Heart left ventricle (tissue), 16 donors: ENCODE results near the gene FBH1. TPM values are rescaled to one million over a fixed set of nuclear protein-coding genes. Genes with fewer than 3 reads are reported as not detected.

Source experiments
- ATAC-seq, 4 donors: fragments of 200-7000 bp; cut with Tn5 transposase; one replicate each; pipeline ENCODE4 v1.9.1; 2020 to 2022; ENCODE audit warnings: moderate library complexity in 4 of 4, mild to moderate bottlenecking in 3 of 4, moderate number of reproducible peaks in 1 of 4
- DNase-seq, 5 donors: peaks; one replicate each; pipeline ENCODE4 v3.0.0-alpha.2; 2020
- H3K27ac ChIP-seq, 12 donors: fragments of 200-600 bp; sonication (generic) in 4 of 12; one replicate each; pipeline versions ENCODE4 v1.5.0 to v1.8.0; 2016 to 2022; ENCODE audit warnings: mild to moderate bottlenecking in 2 of 12
- H3K27me3 ChIP-seq, 9 donors: fragments of 200-600 bp; sonication (generic) in 2 of 9; one replicate each; pipeline versions ENCODE4 v1.5.1 to v1.8.0; 2016 to 2022; ENCODE audit warnings: mild to moderate bottlenecking in 3 of 9
- H3K36me3 ChIP-seq, 9 donors: fragments of 200-600 bp; sonication (generic) in 2 of 9; one replicate each; pipeline versions ENCODE4 v1.5.0 to v1.8.0; 2018 to 2022; ENCODE audit warnings: mild to moderate bottlenecking in 2 of 9
- H3K4me1 ChIP-seq, 12 donors: fragments of 200-600 bp; sonication (generic) in 4 of 12; one replicate each; pipeline versions ENCODE4 v1.5.0 to v1.8.0; 2016 to 2022; ENCODE audit warnings: mild to moderate bottlenecking in 3 of 12
- H3K4me3 ChIP-seq, 12 donors: fragments of 200-600 bp; sonication (generic) in 4 of 12; one replicate each; pipeline versions ENCODE4 v1.5.0 to v1.8.0; 2017 to 2022; ENCODE audit warnings: mild to moderate bottlenecking in 9 of 12, moderate library complexity in 4 of 12
- H3K9me3 ChIP-seq, 12 donors: fragments of 200-600 bp; sonication (generic) in 4 of 12; one replicate each; pipeline versions ENCODE4 v1.5.0 to v1.8.0; 2016 to 2022; ENCODE audit warnings: mild to moderate bottlenecking in 1 of 12
- CTCF ChIP-seq, 12 donors: fragments of 200-600 bp; sonication (generic) in 4 of 12; IDR thresholded peaks; one replicate each; pipeline versions ENCODE4 v1.5.0 to v1.8.0; 2018 to 2022; ENCODE audit warnings: antibody characterized with exemption in 12 of 12, mild to moderate bottlenecking in 5 of 12
- POLR2A ChIP-seq, 2 donors: fragments of 450-650 bp; IDR thresholded peaks; one replicate each; pipeline ENCODE4 v1.6.1; 2017; ENCODE audit warnings: antibody characterized with exemption in 2 of 2, mild to moderate bottlenecking in 2 of 2, moderate library complexity in 2 of 2
- WGBS, 4 donors: extraction: QIAGEN DNeasy Blood & Tissue Kit in 2 of 4; methylation state at CpG; one replicate each; pipeline versions ENCODE4 v1.1.5 to v1.1.7; 2013 to 2018; 5-methylcytosine and 5-hydroxymethylcytosine counted together
- intact Hi-C, 10 donors: fragments of 100-400 bp; cut with DNase I; formaldehyde crosslinking; loops; one replicate each; pipeline versions ENCODE4 v1.11.1 to v1.14.2; 2022
- long read RNA-seq, 3 donors: library from polyadenylated mRNA; unstranded; transcript quantifications; one replicate each; pipeline ENCODE4 v2.0.0, GENCODE V29; 2020 to 2021
- polyA plus RNA-seq, 2 donors: library from polyadenylated mRNA; stranded (reverse); fragments of 200-250 nt; gene quantifications; one replicate each; pipeline ENCODE4 v1.2.3, GENCODE V29; 2013
- total RNA-seq, 9 donors: library from RNA; depleted of rRNA in 2 of 9; stranded (reverse); fragments of >200 nt in 2 of 9; fragmentation: NEBNext Ultra II Directional in 3 of 9; extraction: Animal tissue kit (Norgen Biotek cat#: 25700) in 3 of 9; gene quantifications; one replicate each; pipeline versions ENCODE4 v1.1.0 to v1.2.4, GENCODE V29; 2016 to 2023
- donor health status: ischemic (EF 13 %, LVEDD 7.1; RV severe dilation, severe dysfunction).
- donor health status: healthy with polysubstance abuse.
- donor health status: DM: no; HTN: yes; CAD: no.
- donor health status: DM: no; HTN: no; CAD: no.
- donor health status: ischemic (EF 25% LVEDD 6.9; RV normal size, moderate dysfunction).
- donor health status: ischemic (EF 25% LVEDD 5.7; RV mildly dilated, moderate dysfunction).
- donor health status: healthy.
- donor health status: DM: yes; HTN: yes; CAD: no.
- donor health status: ischemic (EF 35%, LVEDD 5.7; RV mildly dilated, moderate dysfunction).
- donor health status: nonischemic (EF 11% LVEDD 7.7; RV severe dilation, severe dysfunction).
- donor health status: DM: yes; HTN: yes; CAD: no.
- donor health status: PGD.
- donor health status: ischemic (EF 29% LVEDD 5.4; RV normal size, mild dysfunction).
- donor health status: nonischemic (EF 23%, LVEDD 6.1; RV moderate dilation, normal function).

The FBH1 gene
- 100 to 1,000 TPM in 2 of 9 donors, 10 to 100 TPM in 7; 57.4 to 111 (median 83.5) TPM for total RNA-seq
- 10 to 100 TPM; 59.1 to 84.4 TPM for polyA plus RNA-seq
- long read RNA-seq, donor 1, transcript FBH1-201 (21 exons, 3,560 nt): major isoform, 95 of 212 reads
- long read RNA-seq, donor 1, partial matches to known transcripts: 66 of 212 reads
- long read RNA-seq, donor 1, other reads (novel, unspliced or antisense): 50 of 212 reads
- long read RNA-seq, donor 2, transcript FBH1-201 (21 exons, 3,560 nt): major isoform, 33 of 110 reads
- long read RNA-seq, donor 2, partial matches to known transcripts: 46 of 110 reads
- long read RNA-seq, donor 2, other reads (novel, unspliced or antisense): 31 of 110 reads
- long read RNA-seq, donor 3, transcript FBH1-201 (21 exons, 3,560 nt): major isoform, 126 of 311 reads
- long read RNA-seq, donor 3, partial matches to known transcripts: 87 of 311 reads
- long read RNA-seq, donor 3, other reads (novel, unspliced or antisense): 97 of 311 reads

- TF ChIP-seq POLR2A (IDR thresholded peaks at IDR 0.05) (peak; percentile 67 to 81), CTCF (IDR thresholded peaks at IDR 0.05) (peak in 1 of 12 donors; percentile 6)
Observed at GRCh38 chr10:5889624-5890451, at the start of gene FBH1, which contains the start of gene ANKRD16. Gene FBH1 (plus strand): TSS chr10:5890243. CDS start chr10:5890346, 103 bp downstream. Gene ANKRD16 (minus strand): TSS chr10:5889893. CDS start chr10:5889354, 539 bp downstream.

GRCh38 chr10:5840314-5841307 is 49.4 kb upstream of the FBH1 start:
- TF ChIP-seq POLR2A (IDR thresholded peaks at IDR 0.05) (no peak), CTCF (IDR thresholded peaks at IDR 0.05) (no peak)
- Histone ChIP-seq H3K27me3 (no peaks in the 10 kb centered on the region), H3K27ac (peak overlapping the region in 4 of 12 donors; percentile 5 to 59 (median 15)), H3K4me3 (peak overlapping the region in 7 of 12 donors; percentile 1 to 27 (median 19)), H3K36me3 (no peaks in the 10 kb centered on the region), H3K9me3 (no peaks in the 10 kb centered on the region), H3K4me1 (peaks cover 0 to 21% (median 3%) of the 10 kb centered on the region in 12 donors)
- ATAC-seq (peak in 3 of 4 donors; percentile 69 to 83 (median 74)), DNase-seq (peak; percentile 23 to 80 (median 59))
- intact Hi-C loops: no loop called here
- WGBS, 4 donors: 41 to 48% (median 45%) methylated on average over 36 to 40 of the region's 40 CpGs

More at GRCh38 chr10:5889624-5890451, at the start of gene FBH1, which contains the start of gene ANKRD16:
- H3K27me3 ChIP-seq: no peaks in the 10 kb centered on the region
- ATAC-seq (peak; percentile 94 to 97 (median 94)), DNase-seq (peak; percentile 99 to 100 (median 99))
- peak within 1 kb of the TSS; percentile 76 to 92 (median 87) for H3K27ac ChIP-seq
- WGBS, 4 donors: 0 to 1% (median 1%) methylated on average over 34 to 109 of the region's 109 CpGs
- no peaks in the 10 kb centered on the region for H3K9me3 ChIP-seq
- H3K4me1 ChIP-seq: peaks cover 0 to 68% (median 53%) of the 10 kb centered on the region in 12 donors
- intact Hi-C loops: loop anchor here in 8 of 10 donors (1.0 to 10.0 kb wide), 5 partner anchors 76 to 197 kb away; partner anchors contain the start of genes GDI2 (in 4 of the 8) and RBM17 (in 2 of the 8)
- H3K4me3 ChIP-seq: peak within 1 kb of the TSS; percentile 62 to 99 (median 84)
- peaks cover 0 to 45% (median 27%) of the 10 kb centered on the region in 9 donors for H3K36me3 ChIP-seq

- H3K36me3 ChIP-seq: no peaks in the 10 kb centered on the region
- no peak for DNase-seq
- ATAC-seq: no peak
- intact Hi-C loops: no loop called here
- H3K4me3 ChIP-seq: no peak overlapping the region
- H3K4me1 ChIP-seq: peaks cover 0 to 25% (median 5%) of the 10 kb centered on the region in 12 donors
- no peaks in the 10 kb centered on the region for H3K9me3 ChIP-seq
- WGBS, 4 donors: 95 to 97% (median 96%) methylated on average over 14 of the region's 14 CpGs
- no peak for TF ChIP-seq POLR2A (IDR thresholded peaks at IDR 0.05)
- no peak for TF ChIP-seq CTCF (IDR thresholded peaks at IDR 0.05)
- H3K27ac ChIP-seq: no peak overlapping the region
- no peaks in the 10 kb centered on the region for H3K27me3 ChIP-seq
Observed at GRCh38 chr10:5841965-5842364, 48.1 kb upstream of the FBH1 start.
